Tibial nerve (tissue), 3 donors: Measurements from ENCODE around the gene TRIM32.

Source experiments
- CTCF ChIP-seq, 5 experiments: fragments of 200-600 bp in 3 of 5; fragments of 450-650 bp in 2 of 5; sonication (generic) in 3 of 5; IDR thresholded peaks; one replicate each; pipeline ENCODE4 v1.5.1; 2016 to 2019; ENCODE audit warnings: antibody characterized with exemption in 5 of 5, mild to moderate bottlenecking in 3 of 5, moderate library complexity in 2 of 5
- POLR2A ChIP-seq, 2 donors: fragments of 450-650 bp; IDR thresholded peaks; one replicate each; pipeline ENCODE4 v1.6.1; 2017; ENCODE audit warnings: antibody characterized with exemption in 2 of 2, mild to moderate bottlenecking in 2 of 2, moderate library complexity in 2 of 2

GRCh38 chr9:116673375-116673774 lies 13.7 kb upstream of the TRIM32 start:
- no peak for TF ChIP-seq CTCF (IDR thresholded peaks at IDR 0.05)
- no peak for TF ChIP-seq POLR2A (IDR thresholded peaks at IDR 0.05)
